Central memory CD4-positive, alpha-beta T cell (primary cell): ENCODE measurements around the gene MB21D2.
"Not testable (repeated sequence)": the region's sequence is repeated elsewhere in the genome, so short reads cannot be mapped to it uniquely, and the experiment has no call there.

Experiments used
- DNase-seq: peaks from one replicate; pipeline ENCODE4 v3.0.0; 2022

The MB21D2 gene

GRCh38 chr3:192858849-192859585 lies 58.6 kb downstream of the MB21D2 start:
- no peak for DNase-seq

- DNase-seq, result no peak
These were observed 60.4 kb downstream of the MB21D2 start for GRCh38 chr3:192857260-192857661.

- no peak for DNase-seq
These were observed 62.2 kb downstream of the MB21D2 start for GRCh38 chr3:192855434-192855833.

- DNase-seq, result no peak
These were observed 65.8 kb downstream of the MB21D2 start for GRCh38 chr3:192851821-192852372.

- DNase-seq, result no peak
These were observed 67.1 kb downstream of the MB21D2 start for GRCh38 chr3:192850451-192850981.

- DNase-seq, result not testable (repeated sequence)
These were observed 67.8 kb downstream of the MB21D2 start for GRCh38 chr3:192849821-192850220.

GRCh38 chr3:192848371-192849233 lies 69.1 kb downstream of the MB21D2 start:
- DNase-seq, result no peak

GRCh38 chr3:192847941-192848340 lies 69.7 kb downstream of the MB21D2 start:
- no peak for DNase-seq

- DNase-seq, result no peak
These were observed 72.2 kb downstream of the MB21D2 start for GRCh38 chr3:192845526-192845855.

GRCh38 chr3:192844836-192845525 lies 72.7 kb downstream of the MB21D2 start:
- DNase-seq, result no peak

- no peak for DNase-seq
These were observed 73.2 kb downstream of the MB21D2 start for GRCh38 chr3:192844486-192844765.

GRCh38 chr3:192843723-192844485 lies 73.8 kb downstream of the MB21D2 start:
- DNase-seq, result no peak

- DNase-seq, result no peak
These were observed 74.5 kb downstream of the MB21D2 start for GRCh38 chr3:192843119-192843518.

GRCh38 chr3:192842711-192843110 lies 74.9 kb downstream of the MB21D2 start:
- DNase-seq, result no peak

GRCh38 chr3:192842138-192842537 lies 75.5 kb downstream of the MB21D2 start:
- no peak for DNase-seq

- DNase-seq, result no peak
These were observed 76.2 kb downstream of the MB21D2 start for GRCh38 chr3:192841428-192841827.

- no peak for DNase-seq
These were observed 77.4 kb downstream of the MB21D2 start for GRCh38 chr3:192840143-192840836.

- DNase-seq, result no peak
These were observed 81.5 kb downstream of the MB21D2 start for GRCh38 chr3:192835818-192836815.

- no peak for DNase-seq
These were observed 83.2 kb downstream of the MB21D2 start for GRCh38 chr3:192834428-192834827.

- no peak for DNase-seq
These were observed 84.3 kb downstream of the MB21D2 start for GRCh38 chr3:192833177-192833890.
